Peyer's patch (tissue), 4 donors: ENCODE results near the gene ROR1.

Experiments used
- POLR2A ChIP-seq, 2 donors: fragments of 450-650 bp; IDR thresholded peaks; one replicate each; pipeline ENCODE4 v1.5.1; 2017; ENCODE audit warnings: antibody characterized with exemption in 2 of 2, mild to moderate bottlenecking in 2 of 2, moderate library complexity in 2 of 2
- TF ChIP-seq, protein P1 (sequence below), 6 experiments: fragments of 450-650 bp in 4 of 6; fragments of 200-600 bp in 2 of 6; sonication (generic) in 1 of 6; IDR thresholded peaks; one replicate each; pipeline ENCODE4 v1.5.1; 2017 to 2019; ENCODE audit warnings: antibody characterized with exemption in 6 of 6, mild to moderate bottlenecking in 3 of 6, moderate library complexity in 1 of 6

DNA sequence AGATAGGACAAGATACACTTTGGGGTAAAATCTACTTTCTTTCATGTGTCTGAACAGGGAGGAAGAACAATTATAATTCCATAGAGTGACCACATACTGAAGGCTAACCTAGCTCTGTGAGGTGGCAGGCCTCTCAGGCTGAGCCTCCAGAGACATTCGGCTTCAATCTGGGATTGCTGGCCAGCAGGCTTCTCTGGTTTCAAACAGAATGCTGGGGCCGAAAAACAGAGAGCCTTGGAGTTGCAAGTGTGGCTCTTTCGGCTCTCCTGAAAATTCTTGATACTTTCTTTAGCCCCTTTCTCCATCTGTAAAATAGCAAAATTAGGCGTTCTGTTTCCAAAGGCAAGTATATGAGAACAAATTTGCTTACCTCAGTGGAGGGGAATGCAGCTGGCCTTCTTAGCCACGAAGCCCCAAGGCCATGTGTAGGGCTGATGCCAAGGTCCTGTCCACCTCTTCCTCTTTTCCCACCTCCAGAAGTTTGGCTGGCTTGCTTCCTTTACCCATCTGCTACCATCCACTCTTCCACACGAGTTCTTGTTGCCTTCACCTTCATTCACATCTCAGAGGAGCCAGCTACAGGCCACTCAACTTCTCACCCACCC lies 399.6 kb downstream of the ROR1 start:
- TF ChIP-seq, protein P1, sequence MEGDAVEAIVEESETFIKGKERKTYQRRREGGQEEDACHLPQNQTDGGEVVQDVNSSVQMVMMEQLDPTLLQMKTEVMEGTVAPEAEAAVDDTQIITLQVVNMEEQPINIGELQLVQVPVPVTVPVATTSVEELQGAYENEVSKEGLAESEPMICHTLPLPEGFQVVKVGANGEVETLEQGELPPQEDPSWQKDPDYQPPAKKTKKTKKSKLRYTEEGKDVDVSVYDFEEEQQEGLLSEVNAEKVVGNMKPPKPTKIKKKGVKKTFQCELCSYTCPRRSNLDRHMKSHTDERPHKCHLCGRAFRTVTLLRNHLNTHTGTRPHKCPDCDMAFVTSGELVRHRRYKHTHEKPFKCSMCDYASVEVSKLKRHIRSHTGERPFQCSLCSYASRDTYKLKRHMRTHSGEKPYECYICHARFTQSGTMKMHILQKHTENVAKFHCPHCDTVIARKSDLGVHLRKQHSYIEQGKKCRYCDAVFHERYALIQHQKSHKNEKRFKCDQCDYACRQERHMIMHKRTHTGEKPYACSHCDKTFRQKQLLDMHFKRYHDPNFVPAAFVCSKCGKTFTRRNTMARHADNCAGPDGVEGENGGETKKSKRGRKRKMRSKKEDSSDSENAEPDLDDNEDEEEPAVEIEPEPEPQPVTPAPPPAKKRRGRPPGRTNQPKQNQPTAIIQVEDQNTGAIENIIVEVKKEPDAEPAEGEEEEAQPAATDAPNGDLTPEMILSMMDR (IDR thresholded peaks at IDR 0.05): no peak
- no peak for TF ChIP-seq POLR2A (IDR thresholded peaks at IDR 0.05)
